ENCODE measurements around the gene NUFIP1.
A peak's percentile ranks its signal among the peaks of the same experiment; 100 is the strongest.
"Not testable (repeated sequence)": the region's sequence is repeated elsewhere in the genome, so short reads cannot be mapped to it uniquely, and the experiment has no call there.

NUFIP1 gene

GRCh38 chr13:44969551-44970484, 19.5 kb downstream of the NUFIP1 start:
- peak; percentile 34 for DNase-seq

- DNase-seq: no peak
These were observed 20.8 kb downstream of the NUFIP1 start for GRCh38 chr13:44968434-44968815.

- DNase-seq: no peak
These were observed 21.4 kb downstream of the NUFIP1 start for GRCh38 chr13:44967704-44968433.

- DNase-seq: no peak
These were observed 27.3 kb downstream of the NUFIP1 start for GRCh38 chr13:44961997-44962396.

- no peak for DNase-seq
These were observed 33.9 kb downstream of the NUFIP1 start for GRCh38 chr13:44955406-44955805.

- DNase-seq: no peak
These were observed 35.0 kb downstream of the NUFIP1 start for GRCh38 chr13:44954224-44954623.

GRCh38 chr13:44952671-44953070, 36.6 kb downstream of the NUFIP1 start:
- DNase-seq: no peak

GRCh38 chr13:44951184-44951583, 38.1 kb downstream of the NUFIP1 start:
- no peak for DNase-seq

- not testable (repeated sequence) for DNase-seq
These were observed 45.9 kb downstream of the NUFIP1 start for GRCh38 chr13:44943411-44943810.

- DNase-seq: no peak
These were observed 50.4 kb downstream of the NUFIP1 start for GRCh38 chr13:44938854-44939253.

- no peak for DNase-seq
These were observed 53.0 kb downstream of the NUFIP1 start for GRCh38 chr13:44936246-44936645.

GRCh38 chr13:44934724-44935123, 54.5 kb downstream of the NUFIP1 start:
- DNase-seq: no peak

- DNase-seq: no peak
These were observed 56.4 kb downstream of the NUFIP1 start for GRCh38 chr13:44932850-44933251.

GRCh38 chr13:44932171-44932849, 57.0 kb downstream of the NUFIP1 start:
- no peak for DNase-seq

GRCh38 chr13:44930963-44931623, 58.2 kb downstream of the NUFIP1 start:
- DNase-seq: no peak

- no peak for DNase-seq
These were observed 59.0 kb downstream of the NUFIP1 start for GRCh38 chr13:44930280-44930679.

GRCh38 chr13:44929692-44930091, 59.6 kb downstream of the NUFIP1 start:
- DNase-seq: no peak

- no peak for DNase-seq
These were observed 61.3 kb downstream of the NUFIP1 start for GRCh38 chr13:44927968-44928367.

GRCh38 chr13:44921931-44922758, 67.1 kb downstream of the NUFIP1 start:
- no peak for DNase-seq

GRCh38 chr13:44921246-44921877, 67.9 kb downstream of the NUFIP1 start:
- no peak for DNase-seq

- no peak for DNase-seq
These were observed 69.3 kb downstream of the NUFIP1 start for GRCh38 chr13:44920013-44920412.
